Keratinocyte (primary cell): ENCODE results near the gene WNK2.

Experiments
- CTCF ChIP-seq, 3 experiments: IDR thresholded peaks in 1 of 3; conservative IDR thresholded peaks in 1 of 3; optimal IDR thresholded peaks in 1 of 3; 2 replicates in 2 of 3; 3 replicates in 1 of 3; pipeline versions ENCODE3 to v1.5.1; 2011; ENCODE audit warnings: low read length in 3 of 3, mild to moderate bottlenecking in 3 of 3, moderate library complexity in 2 of 3, control low read depth in 1 of 3, inconsistent platforms in 1 of 3; ENCODE audit not compliant: insufficient read depth in 2 of 3; ENCODE audit errors: extremely low read depth in 1 of 3
- EZH2 ChIP-seq: IDR thresholded peaks from one replicate; pipeline ENCODE4 v1.6.1; 2012; ENCODE audit warnings: inconsistent platforms, mild to moderate bottlenecking, low read length, moderate library complexity

DNA sequence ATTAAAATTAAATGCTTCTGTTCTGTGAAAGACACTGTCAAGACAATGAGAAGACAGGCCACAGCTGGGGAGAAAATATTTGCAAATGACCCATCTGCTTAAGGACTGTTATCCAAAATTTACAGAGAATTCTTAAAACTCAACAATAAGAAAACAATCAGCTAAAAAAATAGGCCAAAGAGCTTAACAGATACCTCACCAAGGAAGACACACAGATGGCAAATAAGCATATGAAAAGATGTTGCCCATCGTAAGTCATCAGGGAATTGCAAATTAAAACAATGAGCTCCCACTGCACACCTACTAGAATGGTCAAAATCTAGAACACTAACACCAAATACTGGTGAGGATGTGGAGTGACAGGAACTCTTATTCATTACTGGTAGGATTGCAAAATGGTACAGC is 10.3 kb downstream of the WNK2 start:
- TF ChIP-seq CTCF (optimal IDR thresholded peaks at IDR 0.05 in 1 of 3, IDR thresholded peaks at IDR 0.05 in 1 of 3, conservative IDR thresholded peaks at IDR 0.05 in 1 of 3; ENCODE audit: extremely low read depth in 1 of 3, insufficient read depth in 2 of 3, low read length in 3 of 3) (no peak), EZH2 (no peak)
